Measurements from ENCODE around the gene TOR1A.

- TF ChIP-seq CTCF (IDR thresholded peaks at IDR 0.05) = no peak
- TF ChIP-seq POLR2A (IDR thresholded peaks at IDR 0.05) = no peak
These were observed 25.0 kb downstream of the TOR1A start for GRCh38 chr9:129798973-129799372.
